HL-60 (cell line): ENCODE data around the gene FSIP1.

Experiments used
- DNase-seq, 2 experiments: peaks; one replicate each; pipeline ENCODE4 v3.0.0-alpha.2; 2010 to 2020; ENCODE audit warnings: low read depth in 1 of 2, low spot score in 1 of 2
- H3K27ac ChIP-seq: fragments of 250-450 bp; sonication (Bioruptor Pico); replicated peaks from 2 replicates; pipeline ENCODE4 v1.5.1; 2020; ENCODE audit warnings: mild to moderate bottlenecking, moderate library complexity
- H3K27me3 ChIP-seq: fragments of 250-450 bp; sonication (Bioruptor Pico); 2 replicates; pipeline ENCODE4 v1.5.1; 2021; ENCODE audit warnings: mild to moderate bottlenecking, moderate library complexity; ENCODE audit not compliant: insufficient read depth, poor library complexity, severe bottlenecking
- H3K4me3 ChIP-seq: replicated peaks from 2 replicates; pipeline ENCODE4 v1.5.1; 2011; ENCODE audit warnings: mild to moderate bottlenecking, control low read depth, low read length; ENCODE audit not compliant: insufficient read depth
- CTCF ChIP-seq: IDR thresholded peaks from one replicate; pipeline ENCODE4 v1.5.1; 2011; ENCODE audit warnings: low read length, control low read depth, inconsistent platforms; ENCODE audit not compliant: insufficient read depth
- GABPA ChIP-seq: IDR thresholded peaks from 2 replicates; pipeline ENCODE4 v1.6.1; 2012; ENCODE audit warnings: low read depth
- POLR2AphosphoS5 ChIP-seq: IDR thresholded peaks from 2 replicates; pipeline ENCODE4 v1.6.1; 2012; ENCODE audit warnings: low read depth
- SPI1 ChIP-seq: IDR thresholded peaks from 2 replicates; pipeline ENCODE4 v1.6.1; 2012; ENCODE audit warnings: low read depth, mild to moderate bottlenecking, borderline replicate concordance
- TF ChIP-seq, protein P1 (sequence below): IDR thresholded peaks from 2 replicates; pipeline ENCODE4 v1.6.1; 2012; ENCODE audit warnings: low read depth; ENCODE audit not compliant: insufficient replicate concordance

FSIP1 gene

GRCh38 chr15:39807791-39808190 lies 25.1 kb upstream of the FSIP1 start:
- TF ChIP-seq GABPA = no peak
- TF ChIP-seq CTCF = no peak
- TF ChIP-seq POLR2AphosphoS5 = no peak
- TF ChIP-seq, protein P1, sequence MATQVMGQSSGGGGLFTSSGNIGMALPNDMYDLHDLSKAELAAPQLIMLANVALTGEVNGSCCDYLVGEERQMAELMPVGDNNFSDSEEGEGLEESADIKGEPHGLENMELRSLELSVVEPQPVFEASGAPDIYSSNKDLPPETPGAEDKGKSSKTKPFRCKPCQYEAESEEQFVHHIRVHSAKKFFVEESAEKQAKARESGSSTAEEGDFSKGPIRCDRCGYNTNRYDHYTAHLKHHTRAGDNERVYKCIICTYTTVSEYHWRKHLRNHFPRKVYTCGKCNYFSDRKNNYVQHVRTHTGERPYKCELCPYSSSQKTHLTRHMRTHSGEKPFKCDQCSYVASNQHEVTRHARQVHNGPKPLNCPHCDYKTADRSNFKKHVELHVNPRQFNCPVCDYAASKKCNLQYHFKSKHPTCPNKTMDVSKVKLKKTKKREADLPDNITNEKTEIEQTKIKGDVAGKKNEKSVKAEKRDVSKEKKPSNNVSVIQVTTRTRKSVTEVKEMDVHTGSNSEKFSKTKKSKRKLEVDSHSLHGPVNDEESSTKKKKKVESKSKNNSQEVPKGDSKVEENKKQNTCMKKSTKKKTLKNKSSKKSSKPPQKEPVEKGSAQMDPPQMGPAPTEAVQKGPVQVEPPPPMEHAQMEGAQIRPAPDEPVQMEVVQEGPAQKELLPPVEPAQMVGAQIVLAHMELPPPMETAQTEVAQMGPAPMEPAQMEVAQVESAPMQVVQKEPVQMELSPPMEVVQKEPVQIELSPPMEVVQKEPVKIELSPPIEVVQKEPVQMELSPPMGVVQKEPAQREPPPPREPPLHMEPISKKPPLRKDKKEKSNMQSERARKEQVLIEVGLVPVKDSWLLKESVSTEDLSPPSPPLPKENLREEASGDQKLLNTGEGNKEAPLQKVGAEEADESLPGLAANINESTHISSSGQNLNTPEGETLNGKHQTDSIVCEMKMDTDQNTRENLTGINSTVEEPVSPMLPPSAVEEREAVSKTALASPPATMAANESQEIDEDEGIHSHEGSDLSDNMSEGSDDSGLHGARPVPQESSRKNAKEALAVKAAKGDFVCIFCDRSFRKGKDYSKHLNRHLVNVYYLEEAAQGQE = no peak
- TF ChIP-seq SPI1 = no peak
- DNase-seq = no peak
- no peak overlapping the region for H3K4me3 ChIP-seq

DNA sequence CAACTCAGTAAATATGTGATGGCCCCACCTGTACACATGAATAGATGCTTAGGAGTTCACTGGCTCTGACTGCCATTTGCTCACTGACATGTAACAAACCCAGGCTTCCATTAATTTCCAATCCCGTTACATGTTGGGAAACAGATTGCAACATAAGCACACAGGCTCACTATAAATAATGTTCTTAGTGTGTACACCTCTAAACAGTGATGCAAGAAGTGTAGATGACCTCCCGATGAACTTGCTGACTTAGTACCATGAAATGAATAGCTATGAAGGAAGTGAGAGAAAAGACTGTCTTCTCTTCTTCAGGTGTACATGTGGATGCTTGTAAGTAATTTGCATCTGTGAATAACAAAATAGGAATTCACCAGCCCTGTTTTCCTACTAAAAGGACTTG lies 21.4 kb upstream of the FSIP1 start:
- Histone ChIP-seq H3K27ac (no peak overlapping the region), H3K27me3 (no peaks in the 10 kb centered on the region), H3K4me3 (no peak overlapping the region)
- no peak for TF ChIP-seq POLR2AphosphoS5
- no peak for DNase-seq

More at GRCh38 chr15:39807791-39808190, 25.1 kb upstream of the FSIP1 start:
- no peak overlapping the region for H3K27ac ChIP-seq
- H3K27me3 ChIP-seq = no peaks in the 10 kb centered on the region

DNA sequence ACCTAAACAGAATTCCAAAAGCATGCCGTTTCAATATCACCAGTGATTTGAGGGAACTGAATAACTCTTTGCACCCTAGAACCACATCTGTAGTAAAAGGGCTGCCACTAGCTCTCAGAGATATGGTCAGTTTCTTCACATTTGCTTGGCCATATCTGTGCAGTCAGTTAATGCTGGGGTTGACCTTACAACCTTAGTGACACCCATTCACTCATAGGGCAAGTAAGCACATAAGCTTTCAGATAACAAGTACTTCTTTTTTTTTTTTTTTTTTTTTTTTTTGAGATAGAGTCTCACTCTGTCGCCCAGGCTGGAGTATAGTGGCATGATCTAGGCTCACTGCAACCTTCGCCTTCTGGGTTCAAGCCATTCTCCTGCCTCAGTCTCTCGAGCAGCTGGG lies 20.4 kb upstream of the FSIP1 start:
- no peak for DNase-seq
- no peak for TF ChIP-seq POLR2AphosphoS5
- TF ChIP-seq GABPA = no peak
- TF ChIP-seq SPI1 = no peak
- no peak for TF ChIP-seq CTCF
- TF ChIP-seq, protein P1 = no peak
- H3K27ac ChIP-seq = no peak overlapping the region

GRCh38 chr15:39801641-39802309 lies 19.1 kb upstream of the FSIP1 start:
- DNase-seq = peak in 1 of 2 experiments; percentile 45
- Histone ChIP-seq H3K27ac (no peak overlapping the region), H3K4me3 (no peak overlapping the region), H3K27me3 (no peaks in the 10 kb centered on the region)
- TF ChIP-seq POLR2AphosphoS5 (no peak), CTCF (peak; percentile 22), SPI1 (no peak; the same call in 1 of the 2 replicates), GABPA (no peak)
- TF ChIP-seq, protein P1 = no peak

More for the DNA sequence above, 20.4 kb upstream of the FSIP1 start:
- Histone ChIP-seq H3K4me3 (no peak overlapping the region), H3K27me3 (no peaks in the 10 kb centered on the region)
